Naive thymus-derived CD4-positive, alpha-beta T cell (primary cell): Measurements from ENCODE around the gene SCAMP1. TPM values are rescaled to one million over a fixed set of nuclear protein-coding genes. Genes with fewer than 3 reads are reported as not detected.

Source experiments
- ATAC-seq: fragments of 150-1000 bp; cut with Tn5 transposase; 2 replicates; pipeline ENCODE4 v1.10.0; 2021; ENCODE audit warnings: mild to moderate bottlenecking, moderate library complexity
- CTCF ChIA-PET: fragments of 350-600 bp; sonication (Branson Sonifier 250); formaldehyde crosslinking; loops from one replicate; lab custom pipeline; 2021; ENCODE audit warnings: antibody characterized with exemption; lab: Charles Lee
- POLR2A ChIA-PET: fragments of 350-600 bp; sonication (Branson Sonifier 250); formaldehyde crosslinking; loops from one replicate; lab custom pipeline; 2021; ENCODE audit warnings: antibody characterized with exemption, inconsistent platforms; lab: Charles Lee
- DNase-seq, 9 donors: peaks; one replicate each; pipeline versions ENCODE4 v3.0.0 to v3.0.0-alpha.2; 2020 to 2022; ENCODE audit warnings: mixed read lengths in 1 of 9
- H3K27ac ChIP-seq: one replicate; pipeline ENCODE4 v1.7.0; 2013; ENCODE audit warnings: mild to moderate bottlenecking, low read depth, low read length, moderate library complexity
- H3K27me3 ChIP-seq, 2 donors: one replicate each; pipeline ENCODE4 v1.7.0; 2013; ENCODE audit warnings: low read length in 2 of 2, mild to moderate bottlenecking in 2 of 2, moderate library complexity in 2 of 2; ENCODE audit not compliant: control insufficient read depth in 2 of 2, insufficient read depth in 2 of 2
- H3K36me3 ChIP-seq, 3 experiments: 1 replicate in 2 of 3; 2 replicates in 1 of 3; pipeline ENCODE4 v1.7.0; 2013; ENCODE audit warnings: low read length in 3 of 3, mild to moderate bottlenecking in 3 of 3, moderate library complexity in 1 of 3; ENCODE audit not compliant: insufficient read depth in 3 of 3, control insufficient read depth in 2 of 3
- H3K4me1 ChIP-seq, 2 donors: one replicate each; pipeline ENCODE4 v1.7.0; 2013; ENCODE audit warnings: low read length in 2 of 2, mild to moderate bottlenecking in 2 of 2, moderate library complexity in 1 of 2; ENCODE audit not compliant: control insufficient read depth in 2 of 2, insufficient read depth in 2 of 2
- H3K4me3 ChIP-seq: 2 replicates; pipeline ENCODE4 v1.7.0; 2013; ENCODE audit warnings: mild to moderate bottlenecking, low read length
- H3K9me3 ChIP-seq, 3 experiments: 1 replicate in 2 of 3; 2 replicates in 1 of 3; pipeline ENCODE4 v1.7.0; 2013; ENCODE audit warnings: low read length in 3 of 3; ENCODE audit not compliant: control insufficient read depth in 2 of 3
- H3K27ac Mint-ChIP-seq, 9 donors: one replicate each; pipeline ENCODE4 v1.8.0; 2020 to 2022; ENCODE audit warnings: mixed read lengths in 9 of 9, mild to moderate bottlenecking in 8 of 9, moderate library complexity in 5 of 9, inconsistent platforms in 2 of 9
- H3K27me3 Mint-ChIP-seq, 5 donors: one replicate each; pipeline ENCODE4 v1.8.0; 2021 to 2022; ENCODE audit warnings: mixed read lengths in 5 of 5, mild to moderate bottlenecking in 1 of 5
- H3K36me3 Mint-ChIP-seq, 5 donors: one replicate each; pipeline ENCODE4 v1.8.0; 2020 to 2022; ENCODE audit warnings: mixed read lengths in 5 of 5, mild to moderate bottlenecking in 3 of 5, inconsistent platforms in 1 of 5
- H3K4me1 Mint-ChIP-seq, 7 donors: one replicate each; pipeline ENCODE4 v1.8.0; 2020 to 2022; ENCODE audit warnings: mixed read lengths in 7 of 7, mild to moderate bottlenecking in 3 of 7, inconsistent platforms in 1 of 7
- H3K4me3 Mint-ChIP-seq, 10 donors: one replicate each; pipeline ENCODE4 v1.8.0; 2020 to 2022; ENCODE audit warnings: mild to moderate bottlenecking in 10 of 10, mixed read lengths in 10 of 10, moderate library complexity in 6 of 10, inconsistent platforms in 2 of 10
- H3K9me3 Mint-ChIP-seq, 11 donors: one replicate each; pipeline ENCODE4 v1.8.0; 2020 to 2022; ENCODE audit warnings: mixed read lengths in 11 of 11, mild to moderate bottlenecking in 4 of 11, inconsistent platforms in 1 of 11, moderate library complexity in 1 of 11
- intact Hi-C, 2 donors: fragments of 100-400 bp; cut with micrococcal nuclease; formaldehyde crosslinking; loops; one replicate each; pipeline ENCODE4 v1.15.1; 2023
- polyA plus RNA-seq, 2 donors: library from polyadenylated mRNA; unstranded; fragments of 300-500 nt; fragmentation: Illumina TruSeq; gene quantifications; one replicate each; pipeline ENCODE4 v1.2.3, GENCODE V29; 2021
- total RNA-seq, 6 experiments: library from RNA in 5 of 6; stranded (reverse) in 5 of 6; gene quantifications; 1 replicate in 5 of 6; 2 replicates in 1 of 6; pipeline ENCODE4 v1.2.3 and lab custom pipeline; 2021 to 2026

The SCAMP1 gene
- total and polyA plus RNA-seq, 7 experiments from 2014 or later, result 16.9 to 29.8 (median 25.7) TPM

GRCh38 chr5:78475370-78475769 is 115.0 kb downstream of the SCAMP1 start:
- ChIA-PET POLR2A (no interaction called here), CTCF (no interaction called here)
- no peak overlapping the region for H3K4me3 ChIP-seq
- no peaks in the 10 kb centered on the region for H3K4me1 ChIP-seq
- Mint-ChIP-seq H3K4me3 (no peak overlapping the region), H3K4me1 (peaks cover 0 to 3% (median 0%) of the 10 kb centered on the region in 7 donors), H3K27me3 (no peaks in the 10 kb centered on the region), H3K27ac (no peak overlapping the region), H3K9me3 (no peaks in the 10 kb centered on the region), H3K36me3 (peaks cover 0 to 25% (median 18%) of the 10 kb centered on the region in 5 donors)
- no peaks in the 10 kb centered on the region for H3K27me3 ChIP-seq
- DNase-seq (no peak), ATAC-seq (no peak)
- intact Hi-C loops, result no loop called here
- H3K27ac ChIP-seq, result no peak overlapping the region
- no peaks in the 10 kb centered on the region for H3K9me3 ChIP-seq
- H3K36me3 ChIP-seq, result no peaks in the 10 kb centered on the region

GRCh38 chr5:78476795-78477194 is 116.4 kb downstream of the SCAMP1 start:
- Histone ChIP-seq H3K36me3 (no peaks in the 10 kb centered on the region), H3K27ac (no peak overlapping the region), H3K4me1 (no peaks in the 10 kb centered on the region), H3K4me3 (no peak overlapping the region), H3K9me3 (no peaks in the 10 kb centered on the region), H3K27me3 (no peaks in the 10 kb centered on the region)
- Mint-ChIP-seq H3K4me3 (no peak overlapping the region), H3K27ac (no peak overlapping the region), H3K9me3 (no peaks in the 10 kb centered on the region), H3K27me3 (no peaks in the 10 kb centered on the region), H3K36me3 (peaks cover 0 to 25% (median 12%) of the 10 kb centered on the region in 5 donors), H3K4me1 (peaks cover 0 to 3% (median 0%) of the 10 kb centered on the region in 7 donors)
- ATAC-seq, result no peak
- POLR2A ChIA-PET, result no interaction called here
- CTCF ChIA-PET, result no interaction called here
- intact Hi-C loops, result no loop called here
- DNase-seq, result no peak

- CTCF ChIA-PET, result no interaction called here
- intact Hi-C loops, result no loop called here
These were observed 122.5 kb downstream of the SCAMP1 start for GRCh38 chr5:78482948-78483347.

GRCh38 chr5:78483809-78484521 is 123.5 kb downstream of the SCAMP1 start:
- Histone ChIP-seq H3K27ac (no peak overlapping the region), H3K4me3 (no peak overlapping the region)

More at GRCh38 chr5:78482948-78483347, 122.5 kb downstream of the SCAMP1 start:
- Mint-ChIP-seq H3K9me3 (no peaks in the 10 kb centered on the region), H3K36me3 (peaks cover 0 to 10% (median 0%) of the 10 kb centered on the region in 5 donors), H3K27me3 (no peaks in the 10 kb centered on the region), H3K27ac (peak overlapping the region in 2 of 9 donors; percentile 28 to 43), H3K4me1 (peaks cover 13 to 20% (median 14%) of the 10 kb centered on the region in 7 donors), H3K4me3 (no peak overlapping the region)
- ATAC-seq (no peak), DNase-seq (no peak)
- no peaks in the 10 kb centered on the region for H3K27me3 ChIP-seq
- no peaks in the 10 kb centered on the region for H3K9me3 ChIP-seq
- POLR2A ChIA-PET, result no interaction called here
- no peak overlapping the region for H3K27ac ChIP-seq
- peaks cover 0 to 4% of the 10 kb centered on the region in 2 donors for H3K4me1 ChIP-seq
- H3K36me3 ChIP-seq, result no peaks in the 10 kb centered on the region
- H3K4me3 ChIP-seq, result no peak overlapping the region

GRCh38 chr5:78486218-78486617 is 125.8 kb downstream of the SCAMP1 start:
- ChIA-PET POLR2A (no interaction called here), CTCF (no interaction called here)
- intact Hi-C loops, result no loop called here

More at GRCh38 chr5:78483809-78484521, 123.5 kb downstream of the SCAMP1 start:
- Histone ChIP-seq H3K4me1 (peaks cover 0 to 4% of the 10 kb centered on the region in 2 donors), H3K27me3 (no peaks in the 10 kb centered on the region), H3K9me3 (no peaks in the 10 kb centered on the region), H3K36me3 (no peaks in the 10 kb centered on the region)
- CTCF ChIA-PET, result no interaction called here
- Mint-ChIP-seq H3K9me3 (no peaks in the 10 kb centered on the region), H3K4me1 (peaks cover 13 to 20% (median 14%) of the 10 kb centered on the region in 7 donors), H3K36me3 (peaks cover 0 to 17% (median 2%) of the 10 kb centered on the region in 5 donors), H3K27me3 (no peaks in the 10 kb centered on the region), H3K27ac (peak overlapping the region in 6 of 9 donors; percentile 3 to 43 (median 28)), H3K4me3 (no peak overlapping the region)
- ATAC-seq (peak; percentile 90), DNase-seq (no peak)
- POLR2A ChIA-PET, result no interaction called here
- intact Hi-C loops, result no loop called here

GRCh38 chr5:78487846-78488245 is 127.4 kb downstream of the SCAMP1 start:
- Histone ChIP-seq H3K9me3 (no peaks in the 10 kb centered on the region), H3K36me3 (peaks cover 0 to 3% (median 0%) of the 10 kb centered on the region in 3 experiments), H3K27ac (no peak overlapping the region), H3K4me3 (no peak overlapping the region), H3K4me1 (peaks cover 0 to 4% of the 10 kb centered on the region in 2 donors), H3K27me3 (no peaks in the 10 kb centered on the region)
- H3K36me3 Mint-ChIP-seq, result peaks cover 0 to 15% (median 8%) of the 10 kb centered on the region in 5 donors
- intact Hi-C loops, result no loop called here
- H3K4me1 Mint-ChIP-seq, result peaks cover 11 to 13% (median 12%) of the 10 kb centered on the region in 7 donors
- no peaks in the 10 kb centered on the region for H3K9me3 Mint-ChIP-seq
- H3K27me3 Mint-ChIP-seq, result no peaks in the 10 kb centered on the region
- H3K27ac Mint-ChIP-seq, result peak overlapping the region in 1 of 9 donors; percentile 23
- ChIA-PET POLR2A (no interaction called here), CTCF (interaction anchor here (0.8 kb wide), 1 partner anchor 1987 kb away, joined by 3 read pairs; no protein-coding TSS in a partner anchor)
- DNase-seq (no peak), ATAC-seq (no peak)
- H3K4me3 Mint-ChIP-seq, result no peak overlapping the region

More at GRCh38 chr5:78486218-78486617, 125.8 kb downstream of the SCAMP1 start:
- Mint-ChIP-seq H3K4me3 (no peak overlapping the region), H3K36me3 (peaks cover 0 to 17% (median 8%) of the 10 kb centered on the region in 5 donors), H3K27me3 (no peaks in the 10 kb centered on the region), H3K9me3 (no peaks in the 10 kb centered on the region), H3K27ac (no peak overlapping the region), H3K4me1 (peaks cover 13 to 20% (median 14%) of the 10 kb centered on the region in 7 donors)
- H3K4me1 ChIP-seq, result peaks cover 0 to 4% of the 10 kb centered on the region in 2 donors
- peaks cover 0 to 3% (median 0%) of the 10 kb centered on the region in 3 experiments for H3K36me3 ChIP-seq
- DNase-seq (no peak), ATAC-seq (no peak)
- H3K27ac ChIP-seq, result no peak overlapping the region
- no peaks in the 10 kb centered on the region for H3K27me3 ChIP-seq
- H3K4me3 ChIP-seq, result no peak overlapping the region
- no peaks in the 10 kb centered on the region for H3K9me3 ChIP-seq
